Measurements from ENCODE around the gene OMP.

DNA sequence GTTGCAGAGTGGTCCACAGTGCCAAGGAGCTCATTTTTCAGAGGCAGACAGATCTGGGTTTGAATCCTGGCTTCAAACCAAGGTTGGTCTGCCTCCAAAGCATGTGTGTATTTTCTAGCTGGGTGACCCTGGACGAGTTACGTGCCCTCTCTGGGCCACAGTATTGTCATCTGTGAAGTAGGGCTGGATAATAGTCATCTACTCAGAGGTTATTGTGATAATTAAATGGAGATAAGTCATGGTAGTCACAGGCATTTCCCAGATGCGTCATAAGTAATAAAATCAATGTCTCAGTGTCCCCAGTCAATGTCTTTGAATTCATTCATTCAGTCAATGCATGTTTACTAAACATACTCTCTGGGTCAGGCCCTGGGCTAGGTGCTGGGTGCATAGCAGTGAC, 8.6 kb downstream of the OMP start:
- TF ChIP-seq, protein P1, sequence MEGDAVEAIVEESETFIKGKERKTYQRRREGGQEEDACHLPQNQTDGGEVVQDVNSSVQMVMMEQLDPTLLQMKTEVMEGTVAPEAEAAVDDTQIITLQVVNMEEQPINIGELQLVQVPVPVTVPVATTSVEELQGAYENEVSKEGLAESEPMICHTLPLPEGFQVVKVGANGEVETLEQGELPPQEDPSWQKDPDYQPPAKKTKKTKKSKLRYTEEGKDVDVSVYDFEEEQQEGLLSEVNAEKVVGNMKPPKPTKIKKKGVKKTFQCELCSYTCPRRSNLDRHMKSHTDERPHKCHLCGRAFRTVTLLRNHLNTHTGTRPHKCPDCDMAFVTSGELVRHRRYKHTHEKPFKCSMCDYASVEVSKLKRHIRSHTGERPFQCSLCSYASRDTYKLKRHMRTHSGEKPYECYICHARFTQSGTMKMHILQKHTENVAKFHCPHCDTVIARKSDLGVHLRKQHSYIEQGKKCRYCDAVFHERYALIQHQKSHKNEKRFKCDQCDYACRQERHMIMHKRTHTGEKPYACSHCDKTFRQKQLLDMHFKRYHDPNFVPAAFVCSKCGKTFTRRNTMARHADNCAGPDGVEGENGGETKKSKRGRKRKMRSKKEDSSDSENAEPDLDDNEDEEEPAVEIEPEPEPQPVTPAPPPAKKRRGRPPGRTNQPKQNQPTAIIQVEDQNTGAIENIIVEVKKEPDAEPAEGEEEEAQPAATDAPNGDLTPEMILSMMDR (IDR thresholded peaks at IDR 0.05): no peak
- TF ChIP-seq EZH2 (IDR thresholded peaks at IDR 0.05; ENCODE audit: borderline replicate concordance, insufficient read depth, low read depth, low read length, poor library complexity, severe bottlenecking): no peak
